GM21825 (cell line): ENCODE results near the gene MTR.

Source experiments
- ATAC-seq: cut with Tn5 transposase; IDR thresholded peaks from one replicate; pipeline ENCODE4 v1.9.1; 2021; ENCODE audit warnings: mild to moderate bottlenecking, moderate library complexity; ENCODE audit not compliant: unreplicated experiment

Gene MTR

GRCh38 chr1:236774926-236775325 is 20.2 kb upstream of the MTR start:
- ATAC-seq = no peak

DNA sequence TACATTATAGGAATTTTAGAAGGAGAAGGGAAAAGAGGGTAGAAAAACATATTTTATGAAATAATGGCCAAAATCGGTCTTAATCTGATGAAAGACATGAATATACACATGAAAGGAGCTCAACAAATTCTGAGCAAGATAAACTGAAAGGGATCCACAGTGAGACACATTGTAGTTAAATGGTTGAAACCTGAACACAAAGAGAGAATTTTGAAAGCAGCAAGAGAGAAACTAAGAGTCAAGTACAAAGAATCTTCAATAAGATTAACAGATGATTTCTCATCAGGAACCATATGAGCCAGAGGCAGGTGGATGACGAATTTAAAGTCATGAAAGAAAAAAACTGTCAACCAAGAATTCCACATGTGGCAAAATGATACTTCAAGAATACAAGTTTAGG is 15.8 kb upstream of the MTR start:
- no peak for ATAC-seq

DNA sequence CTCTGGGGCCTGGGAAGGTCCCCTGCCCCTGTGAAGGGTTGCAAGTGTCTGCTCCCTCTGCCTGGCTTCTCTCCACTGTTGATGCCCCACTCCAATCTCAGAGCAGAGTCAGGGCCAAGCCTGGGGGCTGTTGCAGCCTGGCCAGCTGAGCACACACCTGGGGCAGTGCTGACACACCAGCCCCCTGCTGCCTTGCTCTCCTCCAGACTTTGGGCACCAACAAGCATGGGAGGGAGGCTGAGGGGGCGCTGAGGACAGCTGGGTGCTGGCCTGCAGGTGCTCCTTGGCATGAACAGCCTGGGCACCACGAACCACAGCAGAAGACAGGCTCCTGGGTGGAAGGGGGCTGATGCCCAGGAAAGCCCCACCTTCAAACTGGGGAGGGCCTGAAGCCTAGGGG is 9.6 kb upstream of the MTR start:
- no peak for ATAC-seq

DNA sequence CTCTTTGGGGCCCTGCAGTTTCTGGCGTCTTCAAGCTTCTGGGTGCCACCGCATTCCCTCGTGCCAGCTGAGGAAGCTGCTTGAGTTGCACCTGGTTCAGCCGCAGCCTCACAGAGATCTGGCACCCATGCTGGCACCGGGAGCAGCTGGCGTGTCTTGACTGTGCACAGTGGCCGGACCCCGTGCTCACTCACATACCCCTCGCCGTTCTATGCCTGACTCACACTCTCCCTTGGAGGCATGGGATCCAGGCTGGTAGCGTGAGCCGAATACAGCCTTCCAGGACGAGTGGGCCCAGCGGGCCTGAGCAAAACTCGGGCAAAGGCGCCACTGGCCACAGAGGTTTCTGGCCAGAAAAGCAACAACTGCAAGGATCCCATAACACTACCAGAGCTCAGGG is 8.6 kb upstream of the MTR start:
- no peak for ATAC-seq

DNA sequence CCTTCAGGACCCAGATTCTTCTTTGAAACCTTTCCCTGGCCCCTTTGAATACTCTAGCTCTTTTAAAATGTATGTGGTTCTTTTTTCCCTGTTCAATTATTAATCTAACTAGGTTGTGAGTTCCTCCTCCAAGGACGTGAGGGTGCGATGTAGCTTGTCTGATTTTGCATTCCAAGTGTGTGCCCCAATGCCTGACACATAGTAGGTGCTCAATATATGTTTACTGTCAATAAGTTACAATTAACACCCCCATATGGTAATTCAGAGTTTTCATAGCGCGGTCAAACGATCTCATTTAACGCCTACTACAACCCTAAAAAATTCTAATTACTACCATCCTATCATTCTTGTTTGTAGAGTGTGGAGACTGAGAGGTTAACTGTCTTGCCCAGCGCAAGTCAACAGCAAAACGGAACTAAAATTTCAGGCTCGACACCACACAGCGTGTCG is 482 bp upstream of the MTR start:
- ATAC-seq = no peak

- ATAC-seq = peak; percentile 34
Observed at GRCh38 chr1:236795757-236796667, 920 bp downstream of the MTR start.

DNA sequence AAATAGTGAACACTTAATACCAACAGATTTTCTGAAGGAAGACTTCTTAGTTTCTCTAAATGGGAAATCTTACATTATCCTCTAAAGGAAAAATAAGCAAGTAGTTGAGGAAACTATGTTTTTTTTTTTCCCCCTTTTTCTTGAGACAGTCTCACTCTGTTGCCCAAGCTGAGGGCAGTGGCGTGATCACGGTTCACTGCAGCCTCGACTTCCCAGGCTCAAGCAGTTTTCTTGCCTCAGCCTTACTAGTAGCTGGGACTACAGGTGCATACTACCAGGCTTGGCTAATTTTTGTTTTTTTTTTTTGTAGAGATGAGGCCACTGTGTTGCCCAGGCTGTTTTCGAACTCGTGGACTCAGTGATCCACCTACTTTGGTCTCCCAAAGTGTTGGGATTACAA is 3.9 kb downstream of the MTR start:
- ATAC-seq = no peak

GRCh38 chr1:236800002-236800620 is 5.0 kb downstream of the MTR start:
- no peak for ATAC-seq

GRCh38 chr1:236800623-236801022 is 5.5 kb downstream of the MTR start:
- ATAC-seq = no peak

- ATAC-seq = no peak
Observed at GRCh38 chr1:236802264-236802663, 7.2 kb downstream of the MTR start.

GRCh38 chr1:236806634-236807033 is 11.5 kb downstream of the MTR start:
- ATAC-seq = no peak

DNA sequence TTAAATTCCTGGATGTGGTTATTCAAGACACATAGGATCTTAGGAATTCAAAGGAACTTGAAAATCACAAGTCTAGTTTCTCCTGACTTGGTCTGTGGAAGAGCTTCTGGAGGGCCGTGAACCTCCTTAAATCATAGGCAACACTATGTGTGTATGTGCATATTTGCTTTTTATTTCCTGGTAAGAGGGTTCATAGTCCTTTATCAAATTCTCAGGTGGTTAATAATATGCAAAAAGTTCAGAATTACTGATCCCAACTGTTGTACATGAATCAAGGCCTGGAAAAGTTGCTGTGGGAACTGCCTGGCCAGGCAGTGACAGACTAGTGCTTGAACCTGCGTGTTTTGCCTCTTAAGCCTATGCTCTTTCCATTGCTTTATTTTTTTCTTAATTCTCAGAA is 12.9 kb downstream of the MTR start:
- ATAC-seq = no peak

GRCh38 chr1:236808564-236809130 is 13.6 kb downstream of the MTR start:
- no peak for ATAC-seq

GRCh38 chr1:236809148-236809547 is 14.1 kb downstream of the MTR start:
- ATAC-seq = no peak

GRCh38 chr1:236810018-236810417 is 14.9 kb downstream of the MTR start:
- no peak for ATAC-seq

DNA sequence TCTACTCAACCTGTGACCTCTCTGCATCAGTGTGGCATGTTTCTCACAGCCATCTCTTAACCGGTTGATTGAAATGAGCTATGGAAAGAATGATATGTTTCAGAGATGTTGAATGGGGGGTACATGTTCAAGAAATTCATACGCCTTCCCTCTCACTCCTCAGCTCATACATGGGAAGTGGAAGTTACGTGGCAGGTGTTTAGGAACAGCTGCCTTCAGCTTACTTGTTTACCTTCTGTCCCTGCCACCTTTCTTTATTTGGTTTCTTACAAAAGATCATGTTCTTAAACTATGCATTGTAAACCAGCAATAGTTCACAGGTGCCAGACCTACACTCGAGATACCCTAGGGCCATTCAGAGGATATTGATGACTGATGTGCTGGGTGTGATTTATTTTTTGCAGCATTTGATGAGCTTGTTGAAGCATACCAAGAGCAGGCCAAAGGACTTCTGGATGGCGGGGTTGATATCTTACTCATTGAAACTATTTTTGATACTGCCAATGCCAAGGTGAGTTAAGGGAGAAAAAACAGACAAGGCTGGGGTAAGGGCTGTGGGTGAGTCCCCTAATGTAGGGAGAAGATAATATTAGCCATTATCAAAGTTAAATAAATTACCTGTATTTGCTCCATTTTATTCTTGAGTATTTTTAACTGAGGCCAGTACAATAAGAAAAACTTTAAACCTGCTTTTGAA is 17.4 kb downstream of the MTR start:
- no peak for ATAC-seq

GRCh38 chr1:236815941-236816340 is 20.8 kb downstream of the MTR start:
- ATAC-seq = no peak

DNA sequence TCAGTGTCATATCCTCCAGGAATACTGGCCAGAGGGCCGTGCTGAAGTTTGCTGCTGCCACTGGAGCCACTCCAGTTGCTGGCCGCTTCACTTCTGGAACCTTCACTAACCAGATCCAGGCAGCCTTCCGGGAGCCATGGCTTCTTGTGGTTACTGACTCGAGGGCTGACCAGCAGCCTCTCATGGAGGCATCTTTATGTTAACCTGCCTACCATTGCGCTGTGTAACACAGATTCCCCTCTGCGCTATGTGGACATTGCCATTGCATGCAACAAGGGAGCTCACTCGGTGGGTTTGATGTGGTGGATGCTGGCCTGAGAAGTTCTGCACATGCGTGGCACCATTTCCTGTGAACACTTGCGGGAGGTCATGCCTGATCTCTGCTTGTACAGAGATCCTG is 24.8 kb downstream of the MTR start:
- ATAC-seq = no peak

GRCh38 chr1:236821091-236821627 is 26.1 kb downstream of the MTR start:
- no peak for ATAC-seq

DNA sequence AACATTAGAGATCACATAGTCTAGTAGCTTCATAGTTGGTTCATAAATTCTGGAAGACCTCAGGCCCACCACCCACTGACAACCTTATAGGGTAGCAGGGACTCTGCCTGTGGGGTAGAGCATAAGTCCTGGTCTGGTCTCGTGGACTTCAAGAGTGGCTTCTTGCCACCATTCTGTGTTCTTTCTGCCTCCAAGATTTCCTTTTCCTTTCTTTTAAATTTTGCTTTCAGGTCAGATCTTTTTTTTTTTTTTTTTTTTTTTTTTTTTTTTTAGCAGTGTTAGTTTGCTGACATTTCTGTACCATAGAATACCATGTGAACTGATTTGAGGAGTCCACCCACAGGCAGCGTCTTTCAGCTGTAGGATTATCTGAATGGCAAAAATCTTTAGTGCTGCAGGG is 28.5 kb downstream of the MTR start:
- no peak for ATAC-seq

DNA sequence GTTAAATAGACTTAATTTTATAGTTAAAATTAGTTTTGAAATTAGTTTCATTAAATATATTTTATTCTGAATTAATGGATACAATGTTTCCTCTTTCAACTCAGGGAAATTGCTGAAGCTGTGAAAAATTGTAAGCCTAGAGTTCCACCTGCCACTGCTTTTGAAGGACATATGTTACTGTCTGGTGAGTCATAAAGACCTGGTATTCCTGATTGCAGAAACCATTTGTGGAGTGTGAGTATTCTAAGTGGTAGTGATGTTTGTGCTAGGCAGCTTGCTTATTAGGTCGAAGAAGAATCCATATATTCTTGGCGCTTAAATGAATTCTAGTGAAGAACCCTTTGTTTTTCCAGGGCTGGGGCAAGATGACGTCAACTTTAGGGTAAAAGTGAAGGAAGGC is 34.0 kb downstream of the MTR start:
- ATAC-seq = no peak
